PC-3 (cell line): ENCODE measurements around the gene ZDHHC22. TPM values are rescaled to one million over a fixed set of nuclear protein-coding genes. Genes with fewer than 3 reads are reported as not detected.

Experiments
- ATAC-seq: fragments of 200-7000 bp; cut with Tn5 transposase; 2 replicates; pipeline ENCODE4 v1.9.1; 2020; ENCODE audit warnings: mild to moderate bottlenecking, moderate library complexity
- BruUV-seq: library from RNA; stranded (reverse); fragments of 400-500 nt; replicated peaks from 2 replicates; lab custom pipeline; 2021; lab: Mats Ljungman, UMichigan
- CTCF ChIA-PET: fragments of 300-600 bp; sonication (Branson Sonifier 250); formaldehyde crosslinking; loops from one replicate; lab custom pipeline; 2022; ENCODE audit warnings: antibody characterized with exemption; lab: Charles Lee
- POLR2A ChIA-PET: fragments of 300-600 bp; sonication (Branson Sonifier 250); formaldehyde crosslinking; loops from one replicate; lab custom pipeline; 2022; ENCODE audit warnings: antibody characterized with exemption; ENCODE audit not compliant: unreplicated experiment; lab: Charles Lee
- DNase-seq: peaks from one replicate; pipeline ENCODE4 v3.0.0-alpha.2; 2015
- H2AFZ ChIP-seq: fragments of 300-600 bp; sonication (generic); 2 replicates; pipeline ENCODE4 v1.6.0; 2016; ENCODE audit warnings: antibody characterized with exemption, low read length
- H3F3A ChIP-seq: fragments of 300-600 bp; sonication (generic); one replicate; pipeline ENCODE4 v1.6.0; 2017; ENCODE audit warnings: antibody characterized with exemption, low read length, control low read depth, mild to moderate bottlenecking; ENCODE audit not compliant: unreplicated experiment
- H3K27ac ChIP-seq: fragments of 300-600 bp; sonication (generic); 2 replicates; pipeline ENCODE4 v1.5.1; 2016; ENCODE audit warnings: mild to moderate bottlenecking, low read length
- H3K27me3 ChIP-seq: fragments of 300-600 bp; sonication (generic); 2 replicates; pipeline ENCODE4 v1.6.1; 2016; ENCODE audit warnings: low read length, mixed read lengths
- H3K36me3 ChIP-seq: fragments of 300-600 bp; sonication (generic); 2 replicates; pipeline ENCODE4 v1.6.1; 2016; ENCODE audit warnings: low read depth, mixed run types, low read length, mixed read lengths
- H3K4me1 ChIP-seq: fragments of 300-600 bp; sonication (generic); 2 replicates; pipeline ENCODE4 v1.5.1; 2016; ENCODE audit warnings: low read length; ENCODE audit not compliant: insufficient read depth
- H3K4me2 ChIP-seq: fragments of 300-600 bp; sonication (generic); 2 replicates; pipeline ENCODE4 v1.6.0; 2016; ENCODE audit warnings: low read length
- H3K4me3 ChIP-seq: fragments of 300-600 bp; sonication (generic); 2 replicates; pipeline ENCODE4 v1.5.1; 2016; ENCODE audit warnings: mild to moderate bottlenecking, low read length, mixed read lengths
- H3K79me2 ChIP-seq: fragments of 300-600 bp; sonication (generic); 2 replicates; pipeline ENCODE4 v1.6.1; 2017; ENCODE audit warnings: low read length, mixed read lengths
- H3K9ac ChIP-seq: fragments of 300-600 bp; sonication (generic); 2 replicates; pipeline ENCODE4 v1.6.0; 2016; ENCODE audit warnings: mild to moderate bottlenecking, low read length
- H3K9me2 ChIP-seq: fragments of 300-600 bp; sonication (generic); replicated peaks from 2 replicates; pipeline ENCODE4 v1.6.1; 2016; ENCODE audit warnings: mixed run types, low read length, mixed read lengths
- H3K9me3 ChIP-seq: fragments of 300-600 bp; sonication (generic); 2 replicates; pipeline ENCODE4 v1.6.1; 2016; ENCODE audit warnings: low read length, mixed read lengths
- H4K20me1 ChIP-seq: fragments of 300-600 bp; sonication (generic); 2 replicates; pipeline ENCODE4 v1.6.1; 2016; ENCODE audit warnings: low read length, mixed read lengths
- CTCF ChIP-seq: fragments of 300-600 bp; sonication (generic); conservative IDR thresholded peaks from 2 replicates; pipeline ENCODE4 v1.5.1; 2017; ENCODE audit warnings: antibody characterized with exemption, low read depth, mild to moderate bottlenecking, low read length
- EZH2 ChIP-seq: fragments of 300-600 bp; sonication (generic); IDR thresholded peaks from one replicate; pipeline ENCODE4 v1.6.1; 2017; ENCODE audit warnings: antibody characterized with exemption, mild to moderate bottlenecking, low read length; ENCODE audit not compliant: unreplicated experiment
- EZH2phosphoT487 ChIP-seq: fragments of 300-600 bp; sonication (generic); IDR thresholded peaks from 2 replicates; pipeline ENCODE4 v1.6.1; 2018; ENCODE audit warnings: mild to moderate bottlenecking, antibody characterized with exemption, low read length, borderline replicate concordance
- intact Hi-C: fragments of 100-400 bp; cut with micrococcal nuclease; formaldehyde crosslinking; loops from 2 replicates; pipeline ENCODE4 v1.9.0; 2023
- total RNA-seq: library from RNA; depleted of rRNA; stranded (reverse); fragments of >200 nt; gene quantifications from 2 replicates; pipeline ENCODE4 v1.2.3, GENCODE V29; 2014

ZDHHC22 gene
- total RNA-seq, 1 experiment from 2014 or later = 0.15 TPM

- Histone ChIP-seq H3K9me3 (no peaks in the 10 kb centered on the region), H3K27me3 (peaks cover 37% of the 10 kb centered on the region), H3K9ac (no peak overlapping the region), H3K36me3 (no peaks in the 10 kb centered on the region), H3F3A (no peaks in the 10 kb centered on the region), H4K20me1 (no peaks in the 10 kb centered on the region), H3K4me1 (no peaks in the 10 kb centered on the region), H3K4me2 (no peak overlapping the region), H3K9me2 (no peaks in the 10 kb centered on the region), H3K27ac (no peak overlapping the region), H3K4me3 (no peak overlapping the region), H2AFZ (no peak overlapping the region), H3K79me2 (no peaks in the 10 kb centered on the region)
- intact Hi-C loops = no loop called here
- TF ChIP-seq EZH2 (no peak), CTCF (no peak), EZH2phosphoT487 (no peak)
- ChIA-PET CTCF (no interaction called here), POLR2A (interaction anchor here (0.7 kb wide), 1 partner anchor 64 kb away, joined by 3 read pairs; no protein-coding TSS in a partner anchor)
- BruUV-seq = no TSS peak
- ATAC-seq = no peak
- DNase-seq = no peak
These were observed 7.1 kb upstream of the ZDHHC22 start for GRCh38 chr14:77148510-77149231.

GRCh38 chr14:77145975-77146740, 4.6 kb upstream of the ZDHHC22 start:
- Histone ChIP-seq H3K4me1 (no peaks in the 10 kb centered on the region), H3K4me3 (no peak overlapping the region), H3K4me2 (no peak overlapping the region), H3K9me3 (no peaks in the 10 kb centered on the region), H3F3A (no peaks in the 10 kb centered on the region), H3K36me3 (no peaks in the 10 kb centered on the region), H2AFZ (no peak overlapping the region), H3K27me3 (peaks cover 61% of the 10 kb centered on the region), H3K9ac (no peak overlapping the region), H4K20me1 (no peaks in the 10 kb centered on the region), H3K9me2 (no peaks in the 10 kb centered on the region), H3K79me2 (no peaks in the 10 kb centered on the region), H3K27ac (no peak overlapping the region)
- BruUV-seq = no TSS peak
- ATAC-seq (no peak), DNase-seq (no peak)
- intact Hi-C loops = no loop called here
- CTCF ChIA-PET = no interaction called here
- POLR2A ChIA-PET = no interaction called here
- no peak for TF ChIP-seq EZH2phosphoT487
- TF ChIP-seq CTCF = no peak
- no peak for TF ChIP-seq EZH2
